HL-60 (cell line): ENCODE data around the gene LMLN.

Experiments used
- CTCF ChIP-seq: IDR thresholded peaks from one replicate; pipeline ENCODE4 v1.5.1; 2011; ENCODE audit warnings: low read length, control low read depth, inconsistent platforms; ENCODE audit not compliant: insufficient read depth
- POLR2AphosphoS5 ChIP-seq: IDR thresholded peaks from 2 replicates; pipeline ENCODE4 v1.6.1; 2012; ENCODE audit warnings: low read depth
- REST ChIP-seq: IDR thresholded peaks from 2 replicates; pipeline ENCODE4 v1.6.1; 2012; ENCODE audit warnings: low read depth; ENCODE audit not compliant: insufficient replicate concordance

- TF ChIP-seq CTCF (no peak), POLR2AphosphoS5 (no peak), REST (no peak)
These were observed 6.7 kb upstream of the LMLN start for GRCh38 chr3:197953325-197953724.
